Hematopoietic multipotent progenitor cell treated with erythropoietin and hydrocortisone succinate and interleukin-3 and kit ligand, for 15 days (in vitro differentiated cells): Measurements from ENCODE around the gene TMEM30B.
"Not testable (repeated sequence)": the region's sequence is repeated elsewhere in the genome, so short reads cannot be mapped to it uniquely, and the experiment has no call there.

Experiments used
- DNase-seq: peaks from one replicate; pipeline ENCODE4 v3.0.0-alpha.2; 2015; ENCODE audit warnings: low spot score

The TMEM30B gene

DNA sequence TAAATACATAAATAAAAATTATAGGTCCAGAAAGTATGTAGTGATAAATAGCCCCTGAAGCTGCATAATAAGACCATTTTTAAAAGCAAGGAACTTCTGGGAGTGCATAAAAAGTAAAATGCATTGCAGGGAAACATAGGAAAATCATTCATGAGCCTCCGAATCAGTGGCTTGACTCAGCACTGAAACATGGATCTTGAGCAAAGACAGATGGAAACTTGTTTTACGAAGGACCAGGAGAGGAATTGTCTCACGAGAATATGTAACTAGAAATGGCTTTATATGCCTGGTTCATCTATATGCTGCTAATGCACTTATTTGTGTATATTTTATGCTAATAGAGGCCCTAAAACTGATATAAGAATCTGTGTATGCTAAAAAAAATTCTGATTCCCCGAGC lies 14.7 kb downstream of the TMEM30B start:
- DNase-seq = no peak

DNA sequence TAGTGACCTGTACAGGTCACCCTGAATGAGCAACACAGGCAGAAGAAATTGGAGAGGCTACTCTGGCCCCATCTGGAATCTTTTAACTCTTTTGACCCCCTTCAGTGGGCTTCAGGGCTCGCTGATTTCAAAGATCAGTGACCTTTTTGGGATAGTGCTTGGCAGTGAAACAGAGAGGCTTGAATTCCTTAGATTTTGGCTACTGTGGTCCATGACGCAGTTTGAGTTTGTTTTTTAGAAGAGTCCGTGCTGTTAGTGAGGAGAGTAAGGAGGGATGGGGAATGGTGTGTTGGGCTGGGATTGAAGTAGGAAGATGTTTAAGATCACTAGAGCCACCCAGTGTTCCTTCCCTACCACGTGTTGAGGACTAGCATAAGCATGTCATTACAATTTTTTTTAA lies 16.5 kb downstream of the TMEM30B start:
- no peak for DNase-seq

DNA sequence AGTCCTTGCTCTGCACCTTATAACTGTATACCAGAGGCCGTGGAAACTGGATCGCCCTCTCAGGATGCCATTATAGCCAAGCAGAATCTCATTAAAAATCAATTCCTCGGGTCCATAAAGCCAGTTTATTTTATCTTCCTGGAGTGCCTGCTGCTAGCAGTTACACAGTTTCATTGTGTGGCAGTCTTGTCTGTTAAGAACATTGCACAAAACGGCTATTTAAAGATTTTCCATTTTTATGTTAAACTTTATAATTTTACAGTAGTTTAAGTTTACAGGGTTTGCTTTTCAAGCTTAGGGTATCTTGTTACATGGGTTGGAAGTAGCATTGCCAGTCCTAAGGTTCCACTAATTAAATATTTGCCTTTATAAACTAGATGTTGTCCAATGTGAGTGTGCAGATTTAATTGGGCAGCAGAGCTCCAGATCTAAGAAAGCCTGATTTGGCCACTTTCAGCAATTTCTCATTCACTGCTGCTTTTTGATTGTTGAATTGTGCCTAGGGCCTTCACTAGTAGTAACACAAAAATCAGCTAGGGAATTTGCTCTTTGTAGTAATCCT lies 17.0 kb downstream of the TMEM30B start:
- no peak for DNase-seq

DNA sequence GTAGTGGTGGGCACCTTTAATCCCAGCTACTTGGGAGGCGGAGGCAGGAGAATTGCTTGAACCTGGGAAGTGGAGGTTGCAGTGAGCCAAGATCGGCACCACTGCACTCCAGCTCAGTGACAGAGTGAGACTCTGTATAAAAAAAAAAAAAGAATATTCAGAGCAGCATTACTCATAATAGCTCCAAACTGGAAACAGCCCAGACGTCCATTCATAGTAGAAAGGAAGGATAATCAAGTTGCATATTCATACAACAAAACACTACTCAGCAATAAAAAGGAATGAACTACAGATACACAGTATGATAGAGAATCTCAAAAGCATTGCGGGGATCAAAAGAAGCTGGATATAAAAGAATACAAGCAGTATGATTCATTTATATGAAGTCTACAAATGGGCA lies 19.1 kb downstream of the TMEM30B start:
- no peak for DNase-seq

DNA sequence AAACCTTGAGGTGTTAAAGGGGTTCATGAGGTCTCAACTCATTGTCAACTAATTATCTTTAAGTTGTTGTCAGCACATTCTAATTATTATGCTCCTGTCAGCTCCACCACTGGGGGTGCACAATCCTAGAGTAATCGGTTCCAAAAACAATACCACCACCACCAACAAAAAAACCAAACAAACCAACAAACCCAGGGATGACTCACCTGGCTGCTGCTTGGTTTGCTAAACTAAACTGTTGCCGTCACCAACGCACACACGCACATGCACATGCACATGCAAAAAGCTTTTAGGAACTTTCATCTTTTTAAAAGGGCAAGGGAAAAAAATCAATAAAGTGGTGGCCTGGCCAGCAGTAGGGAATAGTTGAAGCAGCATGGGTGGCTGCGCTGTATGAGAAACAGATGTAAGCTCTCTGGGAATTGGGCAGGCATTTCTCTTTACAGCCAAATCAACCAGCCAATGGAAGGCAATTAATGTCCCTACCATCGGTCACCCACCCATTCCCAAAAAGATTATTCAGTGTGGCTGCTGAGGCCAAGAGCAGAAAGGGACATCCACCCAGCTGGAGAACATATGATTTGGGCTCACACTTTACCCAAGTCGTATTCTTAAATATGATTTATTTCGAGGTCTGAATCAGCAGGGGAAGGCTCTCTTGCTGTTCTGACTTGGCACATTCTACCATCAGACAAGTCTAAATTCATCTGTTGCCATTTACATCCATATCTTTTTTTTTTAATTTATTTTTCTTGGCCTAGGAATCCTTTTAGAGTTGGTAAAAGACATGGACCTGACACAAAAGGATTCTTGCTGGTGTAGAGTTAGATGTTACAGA lies 20.0 kb downstream of the TMEM30B start:
- DNase-seq = no peak

DNA sequence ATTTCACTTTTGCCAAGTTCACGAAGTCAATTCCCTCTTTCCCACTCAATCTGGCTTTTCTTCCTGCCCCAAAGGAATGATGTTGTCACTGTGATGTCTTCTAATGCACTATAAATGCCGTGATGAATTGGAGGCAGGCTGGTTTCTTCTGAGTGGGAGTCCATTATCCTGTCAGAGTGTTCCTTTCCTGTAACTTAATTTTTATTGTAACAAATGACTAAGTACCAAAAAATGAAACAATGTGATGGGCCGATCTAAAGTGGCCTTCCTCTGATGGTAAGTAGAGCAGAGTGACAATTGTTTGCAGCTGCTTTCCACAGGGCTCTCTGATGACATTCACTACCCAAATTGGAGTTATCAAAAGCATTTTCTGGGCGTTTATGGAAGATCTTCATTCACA lies 22.2 kb downstream of the TMEM30B start:
- no peak for DNase-seq

DNA sequence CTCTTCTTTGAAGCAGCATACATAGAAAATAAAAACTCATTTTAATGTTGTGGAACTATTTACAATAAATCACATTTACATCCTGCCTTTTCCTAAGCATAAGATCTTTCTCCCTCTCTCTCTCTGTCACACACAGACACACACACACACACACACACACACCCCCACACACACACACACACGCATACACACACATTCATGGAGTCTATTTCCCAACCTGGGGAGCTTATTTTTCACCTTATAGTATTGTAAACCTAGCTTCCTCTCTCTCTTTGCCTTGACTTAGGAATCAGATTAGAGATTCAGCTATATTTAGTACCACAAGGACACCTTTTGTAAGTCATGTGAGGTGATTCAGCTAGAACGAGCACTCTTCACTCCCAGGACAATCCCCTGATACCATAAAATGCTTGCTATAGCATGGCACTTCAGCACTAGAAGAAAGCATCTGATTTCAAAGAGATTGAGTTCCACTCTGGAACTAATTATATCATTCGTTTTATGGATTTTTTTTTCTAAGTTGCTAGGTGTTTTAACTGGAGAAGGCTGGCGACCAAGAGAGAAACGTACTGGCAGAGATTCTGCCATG lies 23.6 kb downstream of the TMEM30B start:
- DNase-seq = no peak

DNA sequence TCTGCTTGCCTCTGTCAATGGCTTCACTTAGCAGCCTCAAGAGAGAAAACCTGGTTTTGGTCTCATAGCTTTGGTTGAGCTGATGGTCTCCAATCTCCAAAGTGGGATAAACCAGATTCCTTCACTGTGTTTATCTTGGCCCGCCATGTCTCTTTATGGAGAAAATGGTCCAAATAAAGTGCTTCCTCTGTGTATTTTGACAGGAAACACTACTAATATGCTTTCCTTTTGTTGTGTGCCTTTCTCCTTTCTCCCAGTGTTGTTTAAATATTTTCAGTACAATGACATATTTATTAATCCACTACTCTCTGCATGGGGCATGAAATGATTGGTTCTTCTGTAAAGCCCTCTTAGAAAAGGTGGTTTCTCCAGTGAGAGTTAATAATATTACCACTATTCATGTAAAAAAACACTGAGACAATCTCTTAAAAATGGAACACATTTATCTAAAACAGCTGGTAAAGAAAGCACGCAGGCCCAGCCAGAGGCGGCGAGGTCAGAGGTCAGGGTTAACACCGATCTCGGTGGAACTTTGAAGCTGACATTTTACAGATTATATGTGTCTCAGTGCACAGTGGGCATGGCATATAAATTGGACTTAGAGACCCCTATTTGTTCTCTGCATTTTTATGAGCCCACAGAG lies 24.2 kb downstream of the TMEM30B start:
- DNase-seq = no peak

DNA sequence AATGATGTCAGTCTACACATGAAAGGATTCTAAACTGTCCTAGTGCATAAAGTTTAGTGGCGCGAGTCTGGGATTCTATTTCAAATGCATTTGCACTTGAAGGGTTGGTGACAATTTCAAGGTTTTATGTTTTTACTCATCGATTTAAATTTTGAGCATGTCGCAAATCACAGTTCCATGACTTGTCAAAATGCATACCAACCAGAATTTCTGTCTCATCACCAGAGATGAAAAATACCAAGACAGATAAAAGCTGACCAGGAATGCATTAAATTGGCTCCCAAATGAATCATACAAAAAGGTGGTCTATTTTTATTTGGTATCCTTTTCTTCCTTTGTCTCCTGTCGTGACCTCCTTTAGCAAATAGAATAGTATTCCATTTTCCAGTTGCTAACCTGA lies 25.2 kb downstream of the TMEM30B start:
- no peak for DNase-seq

DNA sequence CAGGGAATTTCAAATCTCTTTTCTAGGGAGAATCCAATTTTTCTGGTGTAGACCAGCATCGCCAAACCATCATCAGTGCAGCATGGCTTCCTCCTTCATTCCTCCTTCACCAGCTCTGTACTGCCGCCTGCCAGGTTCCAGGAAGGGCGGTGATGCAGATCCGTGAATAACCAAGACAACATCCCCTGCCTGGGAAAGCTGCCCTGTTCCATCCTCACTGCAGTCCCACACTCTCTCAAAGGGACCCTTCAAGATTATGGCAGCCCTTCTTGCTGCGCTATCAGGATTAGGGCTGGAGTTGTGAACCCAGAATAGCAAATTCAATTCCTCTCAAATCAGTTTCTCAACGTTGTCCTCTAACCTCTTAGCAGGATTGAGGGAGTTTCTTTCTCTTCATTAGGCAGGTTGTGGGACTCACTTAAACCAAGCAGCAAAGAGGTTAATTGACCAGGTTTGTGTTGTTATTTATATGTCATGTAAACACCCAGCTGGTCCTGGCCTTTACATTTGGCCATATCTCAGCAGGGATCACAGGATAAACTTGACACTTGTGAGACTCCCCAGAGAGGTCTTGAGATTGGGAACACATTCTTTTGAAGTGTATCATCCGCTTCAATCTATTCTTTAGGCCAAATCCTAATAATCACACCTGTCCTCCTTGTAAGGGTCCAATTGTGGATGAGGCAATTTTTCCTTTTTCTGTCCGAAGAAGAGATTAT lies 26.2 kb downstream of the TMEM30B start:
- DNase-seq = no peak

DNA sequence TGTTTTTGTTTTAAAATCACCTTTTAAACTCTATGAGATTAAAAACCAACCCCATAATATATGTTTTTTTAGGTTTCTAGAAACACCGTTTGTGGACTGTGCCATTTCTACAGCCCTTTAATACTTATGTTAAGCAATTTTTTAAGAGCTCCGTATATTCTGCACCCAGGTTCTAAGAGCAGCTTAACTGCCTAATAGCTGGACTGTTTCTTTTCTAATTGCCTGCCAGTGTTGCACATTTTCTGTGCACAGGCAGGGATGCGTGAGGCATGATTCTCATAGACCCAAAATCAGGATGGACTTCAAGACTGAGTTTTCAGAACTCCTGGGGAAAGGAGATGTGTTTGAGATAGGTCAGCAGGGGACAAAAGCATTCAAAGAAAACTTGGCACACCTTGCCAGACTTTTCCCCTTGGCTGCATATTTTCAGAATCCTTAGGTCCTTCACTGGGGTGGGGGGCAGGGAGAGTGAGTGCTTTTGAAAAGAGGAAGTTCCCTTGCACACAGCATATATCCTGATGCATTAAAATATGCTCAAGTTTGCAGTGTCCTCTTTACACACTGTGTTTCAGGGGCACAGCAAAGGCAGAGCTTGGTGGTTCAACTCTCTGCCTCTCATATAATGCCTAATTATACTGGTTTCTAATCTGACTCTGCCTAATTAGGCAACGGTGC lies 27.9 kb downstream of the TMEM30B start:
- DNase-seq = no peak

DNA sequence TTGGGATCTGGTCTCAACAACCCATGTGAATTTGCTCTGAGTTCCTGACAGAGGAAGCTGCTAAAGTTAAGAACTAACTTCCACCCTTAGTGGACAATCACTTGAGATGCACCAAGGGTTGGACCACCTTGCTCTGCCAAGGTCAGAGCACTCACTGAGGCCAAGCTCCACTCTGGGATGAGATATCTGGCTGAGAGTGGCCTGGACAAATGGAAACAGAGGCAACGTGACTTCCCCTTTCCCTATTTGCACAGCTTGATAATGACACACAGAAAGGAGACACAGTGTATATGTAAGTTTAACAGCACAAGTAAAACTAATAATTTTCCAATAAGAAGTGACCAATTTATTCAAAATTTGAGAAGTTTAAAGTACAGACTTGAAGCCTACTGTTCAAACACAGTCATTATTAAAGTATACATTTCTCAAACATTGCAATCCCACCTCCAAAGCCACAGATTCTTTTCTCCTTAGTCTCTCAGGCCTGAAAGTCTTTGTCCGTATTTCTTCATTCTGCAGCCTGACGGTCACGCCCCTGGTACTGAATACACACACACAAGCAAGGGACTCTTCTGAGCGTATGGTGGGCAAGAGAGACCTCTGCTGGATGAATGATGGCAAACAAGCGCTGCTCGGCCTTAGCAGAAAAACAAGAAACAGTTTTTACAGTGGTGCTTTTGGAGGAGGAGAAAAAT lies 28.6 kb downstream of the TMEM30B start:
- DNase-seq = peak; percentile 25

DNA sequence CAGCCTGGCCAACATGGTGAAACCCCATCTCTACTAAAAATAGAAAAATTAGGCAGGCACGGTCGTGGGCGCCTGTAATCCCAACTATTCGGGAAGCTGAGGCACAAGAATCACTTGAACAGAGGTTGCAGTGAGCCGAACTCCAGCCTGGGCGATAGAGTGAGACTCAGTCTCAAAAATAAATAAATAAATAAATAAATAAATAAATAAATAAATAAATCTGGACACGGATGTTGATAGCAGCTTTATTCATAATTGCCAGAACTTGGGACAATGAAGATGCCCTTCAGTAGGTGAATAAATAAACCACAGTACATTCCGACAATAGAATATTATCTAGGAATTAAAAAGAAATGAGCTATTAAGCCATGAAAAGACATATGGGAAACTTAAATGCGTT lies 31.1 kb downstream of the TMEM30B start:
- DNase-seq = no peak

DNA sequence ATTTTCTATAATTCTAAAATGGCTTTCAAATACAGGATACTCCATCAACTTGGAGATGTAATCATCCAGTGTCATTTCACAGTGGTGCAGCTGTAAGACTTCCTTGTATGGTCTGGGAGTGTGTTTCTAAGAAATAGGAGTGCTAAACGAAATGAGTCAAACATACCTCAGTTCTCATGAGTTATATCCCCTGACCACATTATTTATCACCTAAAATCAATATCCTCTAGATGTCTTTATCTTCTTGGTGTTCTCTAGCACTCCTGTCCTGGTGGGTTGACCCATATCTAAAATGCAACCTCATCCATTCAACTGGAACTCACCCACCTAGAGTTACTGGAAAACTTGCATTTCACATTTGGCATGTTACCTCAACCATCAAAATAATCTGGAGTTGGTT lies 33.2 kb downstream of the TMEM30B start:
- DNase-seq = no peak

DNA sequence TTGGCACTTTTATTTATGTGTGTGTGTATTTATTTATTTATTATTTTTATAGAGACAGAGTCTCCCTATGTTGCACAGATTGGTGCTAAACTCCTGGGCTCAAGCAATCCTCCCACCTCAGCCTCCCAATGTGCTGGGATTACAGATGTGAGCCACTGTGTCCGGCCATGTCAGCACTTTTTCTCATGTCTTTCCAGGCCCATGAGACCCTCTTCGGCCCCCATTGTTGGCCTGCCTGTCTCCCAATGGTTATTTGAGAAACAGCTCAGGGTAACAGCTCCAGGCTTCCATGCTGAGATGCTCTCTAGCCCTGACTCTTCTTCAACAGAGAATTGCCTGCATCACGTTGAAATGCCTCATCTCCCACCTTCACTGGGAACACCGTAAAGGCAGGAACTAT lies 34.4 kb downstream of the TMEM30B start:
- DNase-seq = no peak

DNA sequence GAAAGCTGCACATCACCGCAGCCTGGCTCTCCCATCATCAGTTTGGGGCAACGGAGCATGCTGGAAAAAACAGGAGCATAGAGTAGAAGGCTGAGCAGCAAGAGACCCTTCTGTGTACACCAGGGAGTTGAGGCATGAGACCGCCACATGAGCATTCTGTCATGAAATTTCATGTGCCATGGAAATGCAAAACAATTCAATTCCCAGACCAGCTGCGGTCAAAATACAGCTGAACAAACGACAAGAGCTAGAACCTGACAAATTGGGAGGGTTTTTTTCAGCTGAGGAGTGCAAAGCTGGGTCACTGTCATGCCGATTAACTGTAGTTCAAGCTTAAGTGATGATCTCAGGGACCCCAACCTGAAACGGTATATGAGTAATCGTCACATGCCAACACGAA lies 37.1 kb downstream of the TMEM30B start:
- no peak for DNase-seq

DNA sequence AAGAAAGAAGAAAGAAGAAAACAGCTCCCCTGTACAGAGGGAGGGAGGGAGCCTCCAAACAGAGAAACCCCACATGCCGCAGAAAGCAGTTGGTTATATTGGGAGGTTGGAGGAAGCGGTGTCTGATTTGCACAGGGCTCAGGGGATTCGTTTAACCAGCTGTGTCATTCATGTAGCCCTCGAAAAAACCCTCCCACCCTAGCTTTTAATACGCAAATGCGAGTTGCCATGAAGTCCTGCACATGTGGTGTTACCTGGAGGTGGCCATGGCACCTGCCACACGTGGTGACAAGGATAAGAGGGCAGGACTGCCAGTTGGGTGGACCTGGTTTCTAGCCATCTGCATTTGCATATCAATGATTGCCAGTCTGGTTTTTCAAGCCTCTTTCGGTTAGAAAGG lies 40.9 kb downstream of the TMEM30B start:
- no peak for DNase-seq

DNA sequence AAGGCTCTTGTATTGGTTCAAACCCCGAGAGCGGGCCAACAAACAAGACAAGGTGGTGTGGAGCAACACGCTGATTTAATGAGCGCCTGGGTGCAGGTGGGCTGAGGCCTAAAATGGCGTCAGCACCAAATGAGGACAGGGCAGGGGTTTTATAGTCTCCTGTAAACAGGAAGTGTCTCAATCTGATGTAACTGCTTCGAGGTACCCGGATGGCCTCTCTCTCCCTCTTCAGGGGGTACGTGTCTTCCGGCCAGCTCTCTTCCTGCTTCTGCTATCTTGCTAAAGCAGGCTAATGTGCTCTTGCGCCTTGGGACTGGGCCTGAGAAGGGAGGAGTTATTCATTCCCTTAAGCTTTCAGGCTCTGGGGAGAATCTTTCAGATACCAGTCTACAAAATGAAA lies 41.9 kb downstream of the TMEM30B start:
- DNase-seq = not testable (repeated sequence)

DNA sequence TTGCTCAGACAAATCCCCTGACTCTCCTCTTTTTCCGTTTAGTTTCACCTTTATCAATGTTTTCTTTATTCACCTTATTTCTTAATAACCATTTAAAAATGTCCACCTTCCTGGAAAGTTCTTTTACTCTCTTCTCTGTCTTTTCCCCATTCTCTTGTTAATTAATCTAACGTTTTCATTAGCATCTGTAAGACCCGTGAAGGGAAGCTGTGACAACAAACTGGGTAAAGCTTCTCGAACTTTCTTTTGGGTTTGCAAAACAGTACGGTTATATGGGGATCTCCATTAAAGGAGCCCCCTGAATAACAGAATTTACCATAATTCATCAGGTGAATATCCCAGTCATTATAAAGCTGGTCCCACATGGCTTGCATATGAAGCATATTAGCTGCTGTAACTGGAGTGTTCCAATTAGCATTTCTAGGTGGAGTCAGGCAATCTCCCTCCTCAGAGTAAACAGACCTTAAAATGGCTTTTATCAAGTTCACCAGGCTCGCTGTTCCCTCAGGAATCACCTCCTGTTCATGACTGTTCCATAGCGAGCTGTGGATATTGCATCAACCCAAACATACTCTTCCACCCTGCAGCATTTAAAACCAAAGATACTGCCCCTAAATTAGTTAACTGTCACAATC lies 42.4 kb downstream of the TMEM30B start:
- no peak for DNase-seq

DNA sequence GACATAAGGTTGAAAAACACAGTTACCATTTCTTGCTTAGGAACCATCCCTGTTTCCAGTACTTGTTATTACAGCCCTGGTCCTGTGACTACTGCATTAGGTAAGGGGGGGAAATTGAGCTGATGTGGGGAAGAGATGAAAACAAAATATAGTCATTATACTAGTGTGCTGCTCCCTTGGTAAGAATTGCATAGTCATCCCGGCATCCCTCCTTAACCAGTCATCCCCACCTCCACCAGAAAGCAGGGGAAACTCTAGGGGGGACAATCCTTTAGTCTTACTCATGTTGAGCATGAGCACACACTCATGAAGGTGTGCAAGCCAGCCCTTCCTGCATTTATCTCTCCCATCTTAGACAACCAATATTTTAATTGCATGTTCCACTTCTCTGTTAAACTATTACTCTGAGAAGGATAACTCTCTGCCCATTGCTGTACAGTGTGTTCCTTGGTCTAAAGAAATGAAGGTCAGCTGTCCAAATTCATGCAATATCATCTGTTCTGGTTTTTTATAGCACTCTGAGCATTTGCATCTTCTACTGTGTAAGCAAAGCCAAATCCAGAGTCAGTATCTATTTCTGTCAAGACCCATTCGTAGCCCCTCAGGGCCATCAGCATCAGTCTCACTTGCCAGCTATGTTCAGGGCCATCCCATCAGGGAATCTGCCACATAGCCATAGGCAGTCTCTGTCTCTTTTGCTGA lies 46.8 kb downstream of the TMEM30B start:
- no peak for DNase-seq
